GM23338 (cell line): Measurements from ENCODE around the gene MUS81.

Experiments used
- CREB1 ChIP-seq: fragments of 250-450 bp; sonication (Bioruptor Pico); IDR thresholded peaks from 2 replicates; pipeline ENCODE4 v1.5.0; 2020; ENCODE audit warnings: low read depth, mild to moderate bottlenecking, moderate library complexity
- CTCF ChIP-seq, 2 experiments: fragments of 200-600 bp in 1 of 2; sonication (generic) in 1 of 2; conservative IDR thresholded peaks; 2 replicates each; pipeline versions ENCODE4 v1.5.1 to v1.6.1; 2016 to 2017; ENCODE audit warnings: antibody characterized with exemption in 2 of 2, low read depth in 2 of 2, mild to moderate bottlenecking in 2 of 2, moderate library complexity in 1 of 2

- TF ChIP-seq CREB1 (CRISPR knock-in tag): no peak
- no peak for TF ChIP-seq CTCF (conservative IDR thresholded peaks at IDR 0.05; ENCODE audit: low read depth in 2 of 2)
Observed at GRCh38 chr11:65826984-65827735, 33.1 kb upstream of the MUS81 start.
